ENCODE data around the gene ZNF280D.

- TF ChIP-seq CTCF (IDR thresholded peaks at IDR 0.05; ENCODE audit: poor library complexity, severe bottlenecking): no peak
- no peak for TF ChIP-seq REST (IDR thresholded peaks at IDR 0.05; ENCODE audit: borderline replicate concordance)
- no peak for TF ChIP-seq SMC3 (conservative IDR thresholded peaks at IDR 0.05; ENCODE audit: poor library complexity)
- TF ChIP-seq EP300 (conservative IDR thresholded peaks at IDR 0.05; ENCODE audit: poor library complexity, severe bottlenecking): no peak
- TF ChIP-seq POLR2AphosphoS5 (IDR thresholded peaks at IDR 0.05): no peak
- no peak for TF ChIP-seq RAD21 (conservative IDR thresholded peaks at IDR 0.05)
- TF ChIP-seq MXI1 (conservative IDR thresholded peaks at IDR 0.05; ENCODE audit: poor library complexity, severe bottlenecking): no peak
Observed at GRCh38 chr15:56719021-56719612, 14.2 kb downstream of the ZNF280D start.
